ENCODE results near the gene FDX1. TPM values are rescaled to one million over a fixed set of nuclear protein-coding genes. Genes with fewer than 3 reads are reported as not detected.

Gene FDX1
- total RNA-seq, 1 donor from 2014 or later = 9.7 TPM

DNA sequence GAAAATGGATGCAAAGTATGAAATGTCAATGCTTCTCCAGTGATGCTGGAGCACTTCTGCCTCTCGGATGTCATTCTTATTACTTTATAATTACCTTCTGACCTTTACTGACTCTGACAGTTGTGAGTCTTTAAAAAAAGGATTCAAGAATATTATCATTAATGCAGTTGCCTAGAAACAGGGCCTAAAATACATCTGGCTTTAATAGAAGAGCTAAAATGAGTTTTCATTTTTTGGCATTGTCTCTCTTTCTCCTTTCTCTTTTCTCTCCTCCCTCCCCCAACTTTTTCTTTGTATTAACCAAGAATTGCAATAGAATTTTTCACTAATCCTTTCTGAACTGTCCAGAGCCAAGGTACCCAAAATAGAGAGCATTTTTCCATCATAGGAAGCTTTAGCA is 45.9 kb downstream of the FDX1 start:
- Mint-ChIP-seq H3K4me1 (peaks cover 20% of the 10 kb centered on the region), H3K27me3 (ENCODE audit: low read depth) (no peaks in the 10 kb centered on the region), H3K27ac (no peak overlapping the region), H3K9me3 (no peaks in the 10 kb centered on the region), H3K4me3 (no peak overlapping the region), H3K36me3 (no peaks in the 10 kb centered on the region)
- TF ChIP-seq, protein P1, sequence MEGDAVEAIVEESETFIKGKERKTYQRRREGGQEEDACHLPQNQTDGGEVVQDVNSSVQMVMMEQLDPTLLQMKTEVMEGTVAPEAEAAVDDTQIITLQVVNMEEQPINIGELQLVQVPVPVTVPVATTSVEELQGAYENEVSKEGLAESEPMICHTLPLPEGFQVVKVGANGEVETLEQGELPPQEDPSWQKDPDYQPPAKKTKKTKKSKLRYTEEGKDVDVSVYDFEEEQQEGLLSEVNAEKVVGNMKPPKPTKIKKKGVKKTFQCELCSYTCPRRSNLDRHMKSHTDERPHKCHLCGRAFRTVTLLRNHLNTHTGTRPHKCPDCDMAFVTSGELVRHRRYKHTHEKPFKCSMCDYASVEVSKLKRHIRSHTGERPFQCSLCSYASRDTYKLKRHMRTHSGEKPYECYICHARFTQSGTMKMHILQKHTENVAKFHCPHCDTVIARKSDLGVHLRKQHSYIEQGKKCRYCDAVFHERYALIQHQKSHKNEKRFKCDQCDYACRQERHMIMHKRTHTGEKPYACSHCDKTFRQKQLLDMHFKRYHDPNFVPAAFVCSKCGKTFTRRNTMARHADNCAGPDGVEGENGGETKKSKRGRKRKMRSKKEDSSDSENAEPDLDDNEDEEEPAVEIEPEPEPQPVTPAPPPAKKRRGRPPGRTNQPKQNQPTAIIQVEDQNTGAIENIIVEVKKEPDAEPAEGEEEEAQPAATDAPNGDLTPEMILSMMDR (IDR thresholded peaks at IDR 0.05; ENCODE audit: unreplicated experiment) = no peak
- DNase-seq (ENCODE audit: low spot score in 2 of 2, unreplicated experiment in 2 of 2) = no peak

DNA sequence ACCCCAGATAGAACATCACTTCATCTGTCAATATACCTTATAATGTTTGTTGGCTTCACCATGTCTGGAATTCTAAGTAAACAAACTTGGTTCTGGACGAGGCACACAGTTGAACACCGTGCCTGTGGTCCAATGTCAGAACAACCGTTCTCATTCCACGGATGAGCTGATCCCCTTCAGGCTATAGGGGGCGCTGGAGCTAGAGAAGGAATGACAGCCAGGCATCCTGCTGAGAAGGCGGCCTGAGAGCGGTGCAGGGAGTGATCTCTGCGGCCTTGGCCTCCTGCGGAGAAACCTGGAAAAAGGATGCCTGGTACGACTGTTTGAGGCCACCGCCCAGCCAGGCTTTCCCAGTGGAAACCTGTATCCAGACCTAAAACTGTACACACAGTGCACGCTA is 48.7 kb downstream of the FDX1 start:
- no peak for DNase-seq (ENCODE audit: low spot score in 2 of 2, unreplicated experiment in 2 of 2)
- Mint-ChIP-seq H3K4me1 (peaks cover 20% of the 10 kb centered on the region), H3K4me3 (no peak overlapping the region), H3K9me3 (peaks cover 10% of the 10 kb centered on the region), H3K27ac (no peak overlapping the region), H3K36me3 (no peaks in the 10 kb centered on the region), H3K27me3 (ENCODE audit: low read depth) (no peaks in the 10 kb centered on the region)
- TF ChIP-seq, protein P1 (IDR thresholded peaks at IDR 0.05; ENCODE audit: unreplicated experiment) = peak; percentile 19

DNA sequence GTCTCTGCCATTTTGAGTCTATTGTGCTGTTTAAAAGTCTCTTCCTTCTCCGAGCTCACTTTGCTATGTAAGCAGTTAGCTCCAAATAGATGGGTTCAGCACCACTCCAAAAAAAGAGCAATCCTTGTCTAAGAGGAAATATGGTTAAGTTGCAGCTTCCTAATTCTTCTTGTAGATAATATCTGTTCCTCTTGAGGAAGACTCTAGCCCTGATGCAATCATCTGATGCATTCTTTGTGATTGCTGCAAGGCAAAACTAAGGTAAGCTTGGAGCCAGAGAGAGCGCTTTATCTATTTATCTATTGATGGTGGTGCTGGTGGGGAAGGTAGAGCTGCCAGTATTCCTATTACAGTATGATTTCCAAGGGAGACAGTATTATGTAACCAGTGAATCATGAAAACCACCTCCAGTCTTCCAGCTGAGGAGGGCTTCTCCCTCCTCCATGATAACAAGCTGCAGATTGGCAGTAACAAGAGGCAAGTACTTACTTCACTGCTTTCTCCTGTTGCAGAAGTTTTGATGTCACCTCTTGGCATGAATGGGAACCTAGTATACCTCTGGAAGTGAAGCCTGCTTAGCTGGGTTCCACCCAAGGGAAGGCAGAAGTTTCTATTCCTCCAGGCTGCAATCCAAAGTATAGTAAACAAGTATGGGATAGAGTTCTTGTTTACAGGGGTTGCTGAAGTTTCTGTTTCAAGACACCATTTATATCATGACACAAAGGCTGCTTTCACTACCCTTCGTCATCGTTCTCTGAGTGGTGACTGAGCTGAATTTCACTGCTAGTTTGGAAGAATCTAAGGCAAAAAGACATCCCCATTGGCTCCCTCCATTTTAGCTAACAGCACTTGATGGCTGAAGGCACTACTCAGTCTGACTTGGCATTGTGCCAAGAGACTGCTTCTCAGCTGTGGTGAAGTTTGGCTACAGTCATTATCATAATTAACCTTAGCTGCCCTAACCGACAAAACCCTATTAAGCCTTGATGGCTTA is 49.7 kb downstream of the FDX1 start:
- Mint-ChIP-seq H3K27ac (no peak overlapping the region), H3K36me3 (no peaks in the 10 kb centered on the region), H3K9me3 (peaks cover 10% of the 10 kb centered on the region), H3K27me3 (ENCODE audit: low read depth) (no peaks in the 10 kb centered on the region), H3K4me3 (no peak overlapping the region), H3K4me1 (peaks cover 15% of the 10 kb centered on the region)
- TF ChIP-seq, protein P1 (IDR thresholded peaks at IDR 0.05; ENCODE audit: unreplicated experiment) = no peak
- no peak for DNase-seq (ENCODE audit: low spot score in 2 of 2, unreplicated experiment in 2 of 2)

DNA sequence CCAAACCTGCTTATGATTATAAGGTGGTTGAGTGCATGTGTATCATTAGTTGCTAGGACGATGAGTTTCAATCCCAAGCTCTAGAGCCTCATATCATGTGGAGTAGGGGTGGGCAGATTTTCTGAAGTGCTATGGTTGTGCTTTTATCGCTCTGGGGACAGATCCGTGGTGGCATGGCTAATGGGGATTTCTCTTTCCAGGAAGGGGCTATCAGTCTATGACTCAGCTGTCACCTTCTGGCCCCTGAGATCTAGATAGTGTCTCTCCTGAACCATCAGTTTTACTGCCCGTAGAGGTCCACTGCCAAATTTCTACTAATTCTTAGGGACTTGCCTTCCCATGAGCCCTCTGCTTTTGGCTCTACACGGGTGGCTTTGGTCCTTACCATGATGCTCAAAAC is 51.8 kb downstream of the FDX1 start:
- H3K4me3 Mint-ChIP-seq = no peak overlapping the region
- no peak for DNase-seq (ENCODE audit: low spot score in 2 of 2, unreplicated experiment in 2 of 2)
- H3K9me3 Mint-ChIP-seq = peaks cover 10% of the 10 kb centered on the region
- TF ChIP-seq, protein P1 (IDR thresholded peaks at IDR 0.05; ENCODE audit: unreplicated experiment) = no peak
- H3K36me3 Mint-ChIP-seq = no peaks in the 10 kb centered on the region
- no peaks in the 10 kb centered on the region for H3K27me3 Mint-ChIP-seq (ENCODE audit: low read depth)
- peaks cover 8% of the 10 kb centered on the region for H3K4me1 Mint-ChIP-seq
- no peak overlapping the region for H3K27ac Mint-ChIP-seq

DNA sequence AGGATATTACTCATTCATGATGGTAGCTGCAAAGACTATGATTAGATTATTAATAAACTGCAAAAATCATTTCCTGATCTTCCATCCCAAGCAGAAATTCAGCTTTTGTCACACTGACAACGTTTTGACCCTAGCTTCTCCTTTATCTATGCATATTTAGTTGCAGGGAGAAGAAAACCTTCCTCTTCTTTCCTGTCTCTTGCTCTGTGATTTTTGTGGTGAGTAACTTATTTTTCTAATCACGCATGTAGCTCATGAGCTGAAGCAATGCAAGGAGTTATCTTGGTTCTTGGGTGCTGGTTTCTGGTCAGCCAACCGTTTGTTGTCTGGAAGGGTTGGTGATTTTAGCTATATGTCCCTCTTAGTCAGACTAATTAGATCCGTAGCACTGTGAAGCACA is 56.4 kb downstream of the FDX1 start:
- Mint-ChIP-seq H3K4me3 (no peak overlapping the region), H3K4me1 (peaks cover 3% of the 10 kb centered on the region), H3K27me3 (ENCODE audit: low read depth) (no peaks in the 10 kb centered on the region)

More for the DNA sequence above, 56.4 kb downstream of the FDX1 start:
- DNase-seq (ENCODE audit: low spot score in 2 of 2, unreplicated experiment in 2 of 2) = no peak
- no peaks in the 10 kb centered on the region for H3K36me3 Mint-ChIP-seq
- TF ChIP-seq, protein P1 (IDR thresholded peaks at IDR 0.05; ENCODE audit: unreplicated experiment) = no peak
- H3K9me3 Mint-ChIP-seq = peaks cover 10% of the 10 kb centered on the region
- H3K27ac Mint-ChIP-seq = no peak overlapping the region
